WTC11 (cell line): ENCODE measurements around the gene ENTREP1.

Experiments used
- CBFB ChIP-seq: sonication (generic); formaldehyde crosslinking; IDR thresholded peaks from 2 replicates; pipeline ENCODE4 v1.8.1; 2022; ENCODE audit warnings: mild to moderate bottlenecking, low read depth, missing genetic modification reagents
- JUN ChIP-seq: sonication (generic); formaldehyde crosslinking; IDR thresholded peaks from 2 replicates; pipeline ENCODE4 v1.8.0; 2023; ENCODE audit warnings: mild to moderate bottlenecking, missing genetic modification reagents
- KAT7 ChIP-seq: sonication (generic); formaldehyde crosslinking; IDR thresholded peaks from 2 replicates; pipeline ENCODE4 v1.8.1; 2023; ENCODE audit warnings: missing genetic modification reagents, mild to moderate bottlenecking, borderline replicate concordance
- MXD4 ChIP-seq: fragments of 250-450 bp; sonication (Bioruptor Pico); IDR thresholded peaks from 2 replicates; pipeline ENCODE4 v1.8.0; 2021; ENCODE audit warnings: mild to moderate bottlenecking, moderate library complexity, borderline replicate concordance
- NFYB ChIP-seq: sonication (generic); formaldehyde crosslinking; conservative IDR thresholded peaks from 2 replicates; pipeline ENCODE4 v1.8.0; 2022; ENCODE audit warnings: low read depth, missing genetic modification reagents
- SMAD3 ChIP-seq: sonication (generic); formaldehyde crosslinking; IDR thresholded peaks from 2 replicates; pipeline ENCODE4 v1.8.0; 2022; ENCODE audit warnings: missing genetic modification reagents, mild to moderate bottlenecking, borderline replicate concordance
- SP1 ChIP-seq: sonication (generic); formaldehyde crosslinking; conservative IDR thresholded peaks from 2 replicates; pipeline ENCODE4 v1.8.1; 2022; ENCODE audit warnings: missing genetic modification reagents
- ZNF138 ChIP-seq: sonication (generic); formaldehyde crosslinking; conservative IDR thresholded peaks from 2 replicates; pipeline ENCODE4 v1.8.1; 2022; ENCODE audit warnings: mild to moderate bottlenecking, moderate library complexity, missing genetic modification reagents
- TF ChIP-seq, protein P1 (sequence below): fragments of 250-450 bp; sonication (Bioruptor Pico); IDR thresholded peaks from 2 replicates; pipeline ENCODE4 v1.8.0; 2021; ENCODE audit warnings: mild to moderate bottlenecking
- TF ChIP-seq, protein P2 (sequence below): sonication (generic); formaldehyde crosslinking; conservative IDR thresholded peaks from 2 replicates; pipeline ENCODE4 v1.8.1; 2023; ENCODE audit warnings: mild to moderate bottlenecking, low read depth, missing genetic modification reagents, moderate library complexity
- TF ChIP-seq, protein P3 (sequence below): fragments of 200-600 bp; IDR thresholded peaks from 2 replicates; pipeline ENCODE4 v1.8.0; 2022; ENCODE audit warnings: antibody characterized with exemption

DNA sequence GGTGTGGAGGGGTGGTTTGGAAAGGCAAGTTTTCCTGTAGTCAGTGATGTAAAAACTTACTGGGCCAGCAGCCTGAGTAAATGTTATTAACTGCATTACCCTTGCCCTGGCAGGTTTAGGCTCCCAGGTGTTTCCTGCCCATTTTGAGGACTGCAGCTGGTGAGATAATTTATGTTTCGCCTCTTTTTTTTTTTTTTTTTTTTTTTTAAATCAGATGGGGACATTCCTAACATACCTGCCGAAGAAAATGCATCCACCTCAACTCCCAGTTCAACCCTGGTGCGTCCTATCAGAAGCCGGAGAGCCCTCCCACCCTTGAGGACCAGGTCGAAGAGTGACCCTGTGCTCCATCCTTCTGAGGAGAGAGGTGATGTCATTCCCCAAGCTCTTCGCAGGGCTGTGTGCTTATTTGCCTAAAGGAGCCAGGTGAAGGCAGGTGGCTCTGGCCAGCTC lies 60.6 kb downstream of the ENTREP1 start:
- TF ChIP-seq, protein P1, sequence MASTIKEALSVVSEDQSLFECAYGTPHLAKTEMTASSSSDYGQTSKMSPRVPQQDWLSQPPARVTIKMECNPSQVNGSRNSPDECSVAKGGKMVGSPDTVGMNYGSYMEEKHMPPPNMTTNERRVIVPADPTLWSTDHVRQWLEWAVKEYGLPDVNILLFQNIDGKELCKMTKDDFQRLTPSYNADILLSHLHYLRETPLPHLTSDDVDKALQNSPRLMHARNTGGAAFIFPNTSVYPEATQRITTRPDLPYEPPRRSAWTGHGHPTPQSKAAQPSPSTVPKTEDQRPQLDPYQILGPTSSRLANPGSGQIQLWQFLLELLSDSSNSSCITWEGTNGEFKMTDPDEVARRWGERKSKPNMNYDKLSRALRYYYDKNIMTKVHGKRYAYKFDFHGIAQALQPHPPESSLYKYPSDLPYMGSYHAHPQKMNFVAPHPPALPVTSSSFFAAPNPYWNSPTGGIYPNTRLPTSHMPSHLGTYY (CRISPR knock-in tag): no peak
- TF ChIP-seq, protein P2, sequence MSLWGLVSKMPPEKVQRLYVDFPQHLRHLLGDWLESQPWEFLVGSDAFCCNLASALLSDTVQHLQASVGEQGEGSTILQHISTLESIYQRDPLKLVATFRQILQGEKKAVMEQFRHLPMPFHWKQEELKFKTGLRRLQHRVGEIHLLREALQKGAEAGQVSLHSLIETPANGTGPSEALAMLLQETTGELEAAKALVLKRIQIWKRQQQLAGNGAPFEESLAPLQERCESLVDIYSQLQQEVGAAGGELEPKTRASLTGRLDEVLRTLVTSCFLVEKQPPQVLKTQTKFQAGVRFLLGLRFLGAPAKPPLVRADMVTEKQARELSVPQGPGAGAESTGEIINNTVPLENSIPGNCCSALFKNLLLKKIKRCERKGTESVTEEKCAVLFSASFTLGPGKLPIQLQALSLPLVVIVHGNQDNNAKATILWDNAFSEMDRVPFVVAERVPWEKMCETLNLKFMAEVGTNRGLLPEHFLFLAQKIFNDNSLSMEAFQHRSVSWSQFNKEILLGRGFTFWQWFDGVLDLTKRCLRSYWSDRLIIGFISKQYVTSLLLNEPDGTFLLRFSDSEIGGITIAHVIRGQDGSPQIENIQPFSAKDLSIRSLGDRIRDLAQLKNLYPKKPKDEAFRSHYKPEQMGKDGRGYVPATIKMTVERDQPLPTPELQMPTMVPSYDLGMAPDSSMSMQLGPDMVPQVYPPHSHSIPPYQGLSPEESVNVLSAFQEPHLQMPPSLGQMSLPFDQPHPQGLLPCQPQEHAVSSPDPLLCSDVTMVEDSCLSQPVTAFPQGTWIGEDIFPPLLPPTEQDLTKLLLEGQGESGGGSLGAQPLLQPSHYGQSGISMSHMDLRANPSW (CRISPR knock-in tag): no peak
- TF ChIP-seq, protein P3, sequence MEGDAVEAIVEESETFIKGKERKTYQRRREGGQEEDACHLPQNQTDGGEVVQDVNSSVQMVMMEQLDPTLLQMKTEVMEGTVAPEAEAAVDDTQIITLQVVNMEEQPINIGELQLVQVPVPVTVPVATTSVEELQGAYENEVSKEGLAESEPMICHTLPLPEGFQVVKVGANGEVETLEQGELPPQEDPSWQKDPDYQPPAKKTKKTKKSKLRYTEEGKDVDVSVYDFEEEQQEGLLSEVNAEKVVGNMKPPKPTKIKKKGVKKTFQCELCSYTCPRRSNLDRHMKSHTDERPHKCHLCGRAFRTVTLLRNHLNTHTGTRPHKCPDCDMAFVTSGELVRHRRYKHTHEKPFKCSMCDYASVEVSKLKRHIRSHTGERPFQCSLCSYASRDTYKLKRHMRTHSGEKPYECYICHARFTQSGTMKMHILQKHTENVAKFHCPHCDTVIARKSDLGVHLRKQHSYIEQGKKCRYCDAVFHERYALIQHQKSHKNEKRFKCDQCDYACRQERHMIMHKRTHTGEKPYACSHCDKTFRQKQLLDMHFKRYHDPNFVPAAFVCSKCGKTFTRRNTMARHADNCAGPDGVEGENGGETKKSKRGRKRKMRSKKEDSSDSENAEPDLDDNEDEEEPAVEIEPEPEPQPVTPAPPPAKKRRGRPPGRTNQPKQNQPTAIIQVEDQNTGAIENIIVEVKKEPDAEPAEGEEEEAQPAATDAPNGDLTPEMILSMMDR: no peak
- TF ChIP-seq SP1 (CRISPR knock-in tag) (no peak), SMAD3 (CRISPR knock-in tag) (no peak), NFYB (CRISPR knock-in tag) (no peak), KAT7 (CRISPR knock-in tag) (no peak), ZNF138 (CRISPR knock-in tag) (no peak), JUN (CRISPR knock-in tag) (no peak), CBFB (CRISPR knock-in tag) (no peak), MXD4 (CRISPR knock-in tag) (no peak)
